Gastrocnemius medialis (tissue), 4 donors: ENCODE measurements around the gene OMA1. TPM values are rescaled to one million over a fixed set of nuclear protein-coding genes. Genes with fewer than 3 reads are reported as not detected.
A peak's percentile ranks its signal among the peaks of the same experiment; 100 is the strongest.
"Not testable (repeated sequence)": the region's sequence is repeated elsewhere in the genome, so short reads cannot be mapped to it uniquely, and the experiment has no call there.

Experiments used
- ATAC-seq, 2 donors: fragments of 150-250 bp; one replicate each; pipeline ENCODE4 v1.9.1; 2016
- DNase-seq, 2 donors: peaks; one replicate each; pipeline ENCODE4 v3.0.0-alpha.2; 2019
- H3K27ac ChIP-seq, 4 donors: fragments of 200-600 bp; sonication (generic); 1 replicate in 1 of 4; 2 replicates in 3 of 4; pipeline ENCODE4 v1.5.1; 2016 to 2018; ENCODE audit warnings: mild to moderate bottlenecking in 2 of 4, moderate library complexity in 1 of 4
- H3K27me3 ChIP-seq, 3 donors: fragments of 200-600 bp; sonication (generic) in 2 of 3; 1 replicate in 1 of 3; 2 replicates in 2 of 3; pipeline versions ENCODE4 v1.5.1 to v1.6.0; 2016 to 2019; ENCODE audit warnings: mild to moderate bottlenecking in 1 of 3, moderate library complexity in 1 of 3
- H3K36me3 ChIP-seq, 2 donors: fragments of 200-600 bp; sonication (generic) in 1 of 2; one replicate each; pipeline ENCODE4 v1.5.1; 2017 to 2018
- H3K4me1 ChIP-seq, 2 donors: fragments of 200-600 bp; sonication (generic) in 1 of 2; one replicate each; pipeline ENCODE4 v1.5.1; 2016 to 2017; ENCODE audit warnings: mild to moderate bottlenecking in 2 of 2
- H3K4me3 ChIP-seq, 4 donors: fragments of 200-600 bp; sonication (generic) in 3 of 4; 1 replicate in 1 of 4; 2 replicates in 3 of 4; pipeline ENCODE4 v1.5.1; 2016 to 2019; ENCODE audit warnings: mild to moderate bottlenecking in 2 of 4
- H3K9me3 ChIP-seq, 3 donors: fragments of 200-600 bp; sonication (generic) in 2 of 3; 1 replicate in 1 of 3; 2 replicates in 2 of 3; pipeline ENCODE4 v1.5.1; 2016 to 2019
- CTCF ChIP-seq, 5 experiments: fragments of 450-650 bp in 3 of 5; fragments of 200-600 bp in 2 of 5; sonication (generic) in 2 of 5; IDR thresholded peaks in 4 of 5; conservative IDR thresholded peaks in 1 of 5; 1 replicate in 4 of 5; 2 replicates in 1 of 5; pipeline ENCODE4 v1.5.1; 2016 to 2019; ENCODE audit warnings: antibody characterized with exemption in 5 of 5, mild to moderate bottlenecking in 3 of 5, moderate library complexity in 3 of 5
- POLR2A ChIP-seq, 2 donors: fragments of 450-650 bp; IDR thresholded peaks; one replicate each; pipeline ENCODE4 v1.6.1; 2017; ENCODE audit warnings: antibody characterized with exemption in 2 of 2, mild to moderate bottlenecking in 2 of 2, moderate library complexity in 2 of 2
- in situ Hi-C, 4 donors: fragments of 200-750 bp; cut with MboI; loops; one replicate each; pipeline versions ENCODE4 v1.15.0 to v1.8.0; 2017; ENCODE audit warnings: low sequenced_read_pairs in 4 of 4
- intact Hi-C: fragments of 100-400 bp; cut with DNase I; formaldehyde crosslinking; loops from one replicate; pipeline ENCODE4 v1.15.1; 2023; ENCODE audit warnings: low total_unique reads
- total RNA-seq, 4 donors: library from RNA; depleted of rRNA; stranded (reverse); fragments of >200 nt; gene quantifications; one replicate each; pipeline versions ENCODE4 v1.1.0 to v1.2.3, GENCODE V29; 2016

The OMA1 gene
- total RNA-seq, 4 donors from 2014 or later = 11.7 to 23.7 (median 19.3) TPM

- no peaks in the 10 kb centered on the region for H3K27me3 ChIP-seq
- no peaks in the 10 kb centered on the region for H3K36me3 ChIP-seq
- TF ChIP-seq CTCF (IDR thresholded peaks at IDR 0.05 in 4 of 5, conservative IDR thresholded peaks at IDR 0.05 in 1 of 5) (no peak), POLR2A (IDR thresholded peaks at IDR 0.05) (no peak)
- H3K27ac ChIP-seq = peak overlapping the region in 1 of 4 donors; percentile 31
- DNase-seq (no peak), ATAC-seq (no peak)
- H3K9me3 ChIP-seq = no peaks in the 10 kb centered on the region
- in situ Hi-C loops (no loop called here), intact Hi-C loops (no loop called here)
- H3K4me3 ChIP-seq = no peak overlapping the region
- no peaks in the 10 kb centered on the region for H3K4me1 ChIP-seq
Observed at GRCh38 chr1:58585166-58585565, 38.6 kb upstream of the OMA1 start.

DNA sequence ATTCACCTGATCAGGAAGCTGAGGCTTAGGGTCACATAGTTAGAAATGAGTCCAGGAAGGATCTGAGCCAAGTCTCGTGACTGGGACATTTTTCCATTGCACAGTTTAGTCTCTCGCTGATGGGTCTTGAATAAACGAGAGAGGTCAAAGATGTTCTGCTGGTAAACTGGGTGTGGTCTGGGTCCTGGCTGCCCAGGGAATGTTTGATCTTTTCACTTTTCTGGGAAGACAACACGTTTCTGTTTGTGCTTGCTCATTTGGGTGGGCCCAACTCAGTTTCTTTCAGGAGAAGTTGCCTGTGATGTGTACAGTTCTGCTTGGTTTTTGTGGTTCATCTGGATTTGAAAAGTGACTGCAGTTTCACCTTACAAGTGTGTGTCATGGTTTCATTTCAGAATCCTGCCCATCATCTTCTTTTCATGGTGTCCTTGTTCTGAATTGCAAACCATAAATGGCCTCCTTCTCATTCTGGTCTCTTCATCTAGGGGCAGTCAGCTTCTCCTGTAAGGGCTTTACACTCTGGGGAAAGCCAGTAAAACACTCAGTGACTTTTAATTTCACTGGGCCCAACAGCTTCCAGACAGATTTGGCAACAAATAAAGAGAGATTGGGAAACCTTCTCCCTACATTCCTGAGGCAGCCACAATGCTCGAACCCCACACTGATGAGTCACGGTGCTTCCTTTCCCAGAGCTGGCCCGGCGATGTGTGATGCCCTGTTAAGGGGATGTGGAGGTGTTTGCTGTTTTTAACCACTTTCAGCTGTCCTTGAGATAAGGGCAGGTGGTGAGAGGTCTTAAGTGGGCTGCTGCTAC, 37.8 kb upstream of the OMA1 start:
- H3K27ac ChIP-seq = peak overlapping the region in 1 of 4 donors; percentile 31
- in situ Hi-C loops (no loop called here), intact Hi-C loops (no loop called here)
- H3K9me3 ChIP-seq = no peaks in the 10 kb centered on the region
- ATAC-seq = peak; percentile 47 to 78
- TF ChIP-seq CTCF (IDR thresholded peaks at IDR 0.05 in 4 of 5, conservative IDR thresholded peaks at IDR 0.05 in 1 of 5) (no peak), POLR2A (IDR thresholded peaks at IDR 0.05) (no peak)
- no peak overlapping the region for H3K4me3 ChIP-seq
- peaks cover 0 to under 1% (median under 1%) of the 10 kb centered on the region in 3 donors for H3K27me3 ChIP-seq
- no peaks in the 10 kb centered on the region for H3K36me3 ChIP-seq
- H3K4me1 ChIP-seq = no peaks in the 10 kb centered on the region
- peak in 1 of 2 donors; percentile 34 for DNase-seq

DNA sequence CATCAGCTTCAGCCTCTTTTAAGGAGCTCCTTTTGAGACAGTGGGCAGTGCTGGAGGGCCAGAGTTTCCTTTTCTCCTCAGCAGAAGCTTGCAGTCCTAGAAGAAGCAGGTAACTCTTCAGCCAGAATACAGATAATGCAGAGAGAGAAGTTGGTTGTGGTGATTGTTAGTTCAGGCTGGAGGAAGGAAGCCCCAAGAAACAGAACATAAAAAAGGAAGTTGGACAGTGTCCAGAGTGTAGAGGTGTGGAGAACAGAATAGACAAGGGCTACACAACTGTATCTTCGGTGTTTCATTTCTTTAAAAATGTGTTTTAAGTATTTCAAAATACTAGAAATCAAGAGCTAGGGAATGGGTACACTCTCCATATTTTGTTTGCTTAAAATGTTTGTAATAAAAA, 37.0 kb upstream of the OMA1 start:
- Histone ChIP-seq H3K27me3 (peaks cover 0 to 5% (median 3%) of the 10 kb centered on the region in 3 donors), H3K9me3 (no peaks in the 10 kb centered on the region), H3K27ac (peak overlapping the region in 1 of 4 donors; percentile 25), H3K36me3 (no peaks in the 10 kb centered on the region), H3K4me3 (no peak overlapping the region), H3K4me1 (no peaks in the 10 kb centered on the region)
- no peak for TF ChIP-seq POLR2A (IDR thresholded peaks at IDR 0.05)
- TF ChIP-seq CTCF (IDR thresholded peaks at IDR 0.05 in 4 of 5, conservative IDR thresholded peaks at IDR 0.05 in 1 of 5) = no peak
- in situ Hi-C loops (no loop called here), intact Hi-C loops (no loop called here)
- no peak for DNase-seq
- ATAC-seq = no peak

DNA sequence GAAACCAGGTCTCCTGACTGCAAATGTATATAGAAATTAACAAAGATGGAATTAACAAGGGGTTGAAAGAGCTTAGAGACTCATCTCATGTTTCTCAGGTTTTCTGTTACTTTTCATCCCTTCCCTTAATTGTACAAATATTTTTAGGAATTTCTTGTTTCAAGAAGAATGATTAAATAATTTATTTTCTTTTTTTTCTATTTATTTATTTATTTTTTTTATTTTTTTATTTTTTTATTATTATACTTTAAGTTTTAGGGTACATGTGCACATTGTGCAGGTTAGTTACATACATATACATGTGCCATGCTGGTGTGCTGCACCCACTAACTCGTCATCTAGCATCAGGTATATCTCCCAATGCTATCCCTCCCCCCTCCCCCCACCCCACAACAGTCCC, 35.6 kb upstream of the OMA1 start:
- DNase-seq, H3K36me3 ChIP-seq, H3K4me3 ChIP-seq, ATAC-seq, in situ Hi-C loops, H3K4me1 ChIP-seq, H3K9me3 ChIP-seq, H3K27ac ChIP-seq, intact Hi-C loops: not testable (repeated sequence)
- peaks cover 3 to 18% (median 11%) of the 10 kb centered on the region in 3 donors for H3K27me3 ChIP-seq

DNA sequence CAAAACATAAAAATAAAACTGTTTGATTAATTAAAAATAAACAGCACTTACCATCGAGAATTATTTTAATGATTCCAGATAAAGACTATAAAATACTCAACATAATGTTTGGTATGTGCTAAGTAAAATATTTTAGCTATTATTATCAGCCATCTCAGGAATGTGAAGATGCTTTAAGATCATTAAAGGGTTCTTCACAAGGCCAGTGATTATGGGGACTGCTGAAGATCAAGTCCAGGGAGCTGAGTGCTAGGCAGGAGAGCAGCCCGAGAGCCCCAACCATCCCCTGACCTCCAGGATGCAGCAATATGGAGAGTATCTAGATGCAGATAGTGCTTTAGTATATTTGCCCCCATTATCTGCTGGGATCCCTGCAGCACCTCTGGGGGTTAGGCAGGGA, 35.1 kb upstream of the OMA1 start:
- Histone ChIP-seq H3K27me3 (peaks cover 7 to 23% (median 16%) of the 10 kb centered on the region in 3 donors), H3K4me3 (no peak overlapping the region), H3K27ac (no peak overlapping the region), H3K9me3 (no peaks in the 10 kb centered on the region), H3K4me1 (no peaks in the 10 kb centered on the region), H3K36me3 (no peaks in the 10 kb centered on the region)
- TF ChIP-seq POLR2A (IDR thresholded peaks at IDR 0.05) = no peak
- TF ChIP-seq CTCF (IDR thresholded peaks at IDR 0.05 in 4 of 5, conservative IDR thresholded peaks at IDR 0.05 in 1 of 5) = no peak
- in situ Hi-C loops (no loop called here), intact Hi-C loops (no loop called here)
- no peak for DNase-seq
- no peak for ATAC-seq
